GM12878 (cell line): ENCODE results near the gene MBOAT7. TPM values are rescaled to one million over a fixed set of nuclear protein-coding genes. Genes with fewer than 3 reads are reported as not detected.

ENCODE experiments used
- ASH2L ChIP-seq: fragments of 300-600, 200-600 bp; sonication (generic); IDR thresholded peaks from 2 replicates; pipeline ENCODE4 v1.6.1; 2017; ENCODE audit warnings: low read depth, mild to moderate bottlenecking, borderline replicate concordance
- ATF3 ChIP-seq: IDR thresholded peaks from 2 replicates; pipeline ENCODE4 v1.6.1; 2011; ENCODE audit warnings: low read depth, mild to moderate bottlenecking, low read length, moderate library complexity, borderline replicate concordance; ENCODE audit errors: extremely low read depth
- BCL11A ChIP-seq: IDR thresholded peaks from 2 replicates; pipeline ENCODE4 v1.6.1; 2011; ENCODE audit warnings: low read depth, low read length
- CBFB ChIP-seq: IDR thresholded peaks from 2 replicates; pipeline ENCODE4 v1.6.1; 2016; ENCODE audit warnings: antibody characterized with exemption, low read depth
- CEBPB ChIP-seq, 2 experiments: fragments of 150-350 bp in 1 of 2; IDR thresholded peaks; 2 replicates each; pipeline ENCODE4 v1.6.1; 2012 to 2014; ENCODE audit warnings: low read depth in 2 of 2, low read length in 2 of 2, borderline replicate concordance in 1 of 2, inconsistent platforms in 1 of 2
- CUX1 ChIP-seq: IDR thresholded peaks from 2 replicates; pipeline ENCODE4 v1.6.1; 2012; ENCODE audit warnings: improper control_type of control experiment, low read depth, low read length; ENCODE audit not compliant: insufficient replicate concordance
- EP300 ChIP-seq, 2 experiments: fragments of 150-350 bp in 1 of 2; IDR thresholded peaks; 2 replicates each; pipeline ENCODE4 v1.6.1; 2011 to 2012; ENCODE audit warnings: low read depth in 2 of 2, low read length in 2 of 2, borderline replicate concordance in 1 of 2, improper control_type of control experiment in 1 of 2, inconsistent platforms in 1 of 2; ENCODE audit not compliant: control insufficient read depth in 1 of 2
- ESRRA ChIP-seq: IDR thresholded peaks from 2 replicates; pipeline ENCODE4 v1.6.1; 2012; ENCODE audit warnings: mild to moderate bottlenecking, low read length, improper control_type of control experiment
- FOS ChIP-seq: IDR thresholded peaks from 3 replicates; pipeline ENCODE4 v1.6.1; 2011; ENCODE audit warnings: borderline replicate concordance; ENCODE audit not compliant: insufficient read length; ENCODE audit errors: extremely low read depth
- HCFC1 ChIP-seq: fragments of 150-350 bp; IDR thresholded peaks from 2 replicates; pipeline ENCODE4 v1.6.1; 2014; ENCODE audit warnings: low read length
- HDAC2 ChIP-seq: fragments of 200-600 bp; sonication (generic); IDR thresholded peaks from 2 replicates; pipeline ENCODE4 v1.6.1; 2017
- JUND ChIP-seq: IDR thresholded peaks from 2 replicates; pipeline ENCODE4 v1.6.1; 2012; ENCODE audit warnings: low read depth, mild to moderate bottlenecking, low read length, improper control_type of control experiment, moderate library complexity
- LARP7 ChIP-seq: fragments of 450-650 bp; IDR thresholded peaks from 2 replicates; pipeline ENCODE4 v1.6.1; 2017; ENCODE audit warnings: mild to moderate bottlenecking
- MXI1 ChIP-seq: fragments of 150-350 bp; IDR thresholded peaks from 2 replicates; pipeline ENCODE4 v1.6.1; 2011; ENCODE audit warnings: low read depth, mild to moderate bottlenecking, inconsistent platforms, low read length, improper control_type of control experiment
- RAD51 ChIP-seq: fragments of 450-650 bp; IDR thresholded peaks from 2 replicates; pipeline ENCODE4 v1.6.1; 2016; ENCODE audit warnings: moderate library complexity, mild to moderate bottlenecking, inconsistent platforms
- SMARCA5 ChIP-seq: fragments of 450-650 bp; IDR thresholded peaks from 2 replicates; pipeline ENCODE4 v1.6.1; 2017; ENCODE audit warnings: mild to moderate bottlenecking
- SP1 ChIP-seq: IDR thresholded peaks from one replicate; pipeline ENCODE4 v1.6.1; 2011; ENCODE audit warnings: low read depth, low read length
- STAT1 ChIP-seq: fragments of 450-650 bp; conservative IDR thresholded peaks from 2 replicates; pipeline ENCODE4 v1.6.1; 2014; ENCODE audit warnings: antibody characterized with exemption, mild to moderate bottlenecking
- STAT3 ChIP-seq: IDR thresholded peaks from 2 replicates; pipeline ENCODE4 v1.6.1; 2011; ENCODE audit warnings: low read depth, low read length, improper control_type of control experiment
- TAF1 ChIP-seq: IDR thresholded peaks from 2 replicates; pipeline ENCODE4 v1.6.1; 2011; ENCODE audit warnings: mild to moderate bottlenecking, low read depth, low read length, borderline replicate concordance
- polyA plus RNA-seq, 11 experiments: library from polyadenylated mRNA; depleted of rRNA in 4 of 11; unstranded in 6 of 11; stranded (reverse) in 5 of 11; fragments of >200 nt; fragmentation: Nextera tagmentation in 4 of 11; fragmentation: Illumina TruSeq in 1 of 11; extraction: Ambion mirVana in 4 of 11; extraction: Trizol in 1 of 11; gene quantifications; 1 replicate in 1 of 11; 2 replicates in 10 of 11; pipeline versions ENCODE4 v1.2.1 to v1.2.3, GENCODE V29; 2011 to 2016; ENCODE audit warnings: inconsistent platforms in 2 of 11, missing spikeins in 2 of 11, low read depth in 1 of 11
- total RNA-seq, 4 experiments: library from RNA; depleted of rRNA in 3 of 4; stranded (reverse); fragments of >200 nt in 3 of 4; fragmentation: Illumina TruSeq in 1 of 4; extraction: Trizol in 1 of 4; gene quantifications; 2 replicates each; pipeline versions ENCODE4 v1.2.1 to v1.2.3, GENCODE V29; 2013 to 2021
- TF ChIP-seq, protein P1 (sequence below): IDR thresholded peaks from 2 replicates; pipeline ENCODE4 v1.6.1; 2011; ENCODE audit warnings: borderline replicate concordance, low read depth, mild to moderate bottlenecking, moderate library complexity, mixed read lengths, low read length; ENCODE audit not compliant: insufficient read depth; ENCODE audit errors: extremely low read length
- TF ChIP-seq, protein P2 (sequence below): fragments of 450-650 bp; IDR thresholded peaks from 2 replicates; pipeline ENCODE4 v1.6.1; 2017; ENCODE audit warnings: mild to moderate bottlenecking, low read depth, inconsistent platforms; ENCODE audit not compliant: poor library complexity, severe bottlenecking

The MBOAT7 gene
- total and polyA plus RNA-seq, 10 of the 15 experiments (the other 5 are each of a cell fraction or from before 2014, with no cell fraction given), result 0.69 to 44.5 (median 21.7) TPM

DNA sequence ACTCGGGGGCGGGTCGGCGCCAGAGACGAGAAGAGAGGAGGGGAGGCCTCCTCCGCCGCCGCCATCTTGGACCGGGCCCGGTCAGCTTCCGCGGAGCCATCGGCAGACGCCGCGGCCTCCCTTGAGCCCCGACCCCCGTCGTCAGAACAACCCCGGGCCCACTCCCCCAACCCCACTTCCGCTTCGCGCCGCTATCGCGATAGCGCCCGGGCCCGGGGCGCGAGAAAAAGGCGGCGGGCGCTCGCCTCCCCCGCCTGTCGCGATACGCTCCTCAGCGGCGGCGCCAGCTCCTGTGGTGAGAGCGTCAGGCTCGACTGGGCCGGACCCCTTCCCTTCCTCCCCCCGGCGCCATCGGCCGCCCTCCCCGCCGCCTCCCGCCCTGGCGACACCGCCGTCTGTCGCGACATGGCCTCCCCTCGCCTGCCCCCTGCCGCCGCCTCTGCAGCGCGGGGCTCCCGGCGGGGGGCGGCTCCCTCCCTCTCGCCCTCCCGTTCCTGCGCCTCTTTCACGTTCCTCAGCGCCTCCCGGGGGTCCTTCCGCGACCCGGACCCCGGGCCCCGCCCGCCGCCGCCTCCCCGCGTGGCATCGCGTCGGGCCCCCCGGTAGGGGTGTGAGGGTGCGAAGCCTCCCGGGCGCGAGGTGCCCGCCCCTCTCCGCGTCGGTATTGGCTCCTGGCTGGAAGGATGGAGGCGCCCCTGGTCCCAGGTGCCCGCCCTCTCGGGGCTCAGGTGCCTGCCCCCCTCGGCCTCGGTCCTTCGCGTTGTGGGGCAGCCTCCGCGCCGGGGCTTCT, 51.5 kb downstream of the MBOAT7 start, which contains the start of gene CNOT3 (continued):
- TF ChIP-seq TAF1, result peak; percentile 81; the same call in 1 of the 2 replicates
- no peak for TF ChIP-seq SP1
- no peak for TF ChIP-seq STAT3
- no peak for TF ChIP-seq ESRRA
- TF ChIP-seq MXI1, result no peak
- no peak for TF ChIP-seq CBFB
- TF ChIP-seq STAT1, result no peak
- 0 out of 2 replicates have a peak, but pooled peaks have one; percentile 46 for TF ChIP-seq SMARCA5
- TF ChIP-seq, protein P1, sequence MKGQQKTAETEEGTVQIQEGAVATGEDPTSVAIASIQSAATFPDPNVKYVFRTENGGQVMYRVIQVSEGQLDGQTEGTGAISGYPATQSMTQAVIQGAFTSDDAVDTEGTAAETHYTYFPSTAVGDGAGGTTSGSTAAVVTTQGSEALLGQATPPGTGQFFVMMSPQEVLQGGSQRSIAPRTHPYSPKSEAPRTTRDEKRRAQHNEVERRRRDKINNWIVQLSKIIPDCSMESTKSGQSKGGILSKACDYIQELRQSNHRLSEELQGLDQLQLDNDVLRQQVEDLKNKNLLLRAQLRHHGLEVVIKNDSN, result no peak
- no peak for TF ChIP-seq JUND
- 0 out of 2 replicates have a peak, but pooled peaks have one; percentile 31 for TF ChIP-seq HCFC1
- TF ChIP-seq LARP7, result 0 out of 2 replicates have a peak, but pooled peaks have one; percentile 56
- TF ChIP-seq FOS, result no peak
- no peak for TF ChIP-seq EP300 (IDR thresholded peaks at IDR 0.05; ENCODE audit: borderline replicate concordance in 1 of 2, control insufficient read depth in 1 of 2, low read depth in 2 of 2, low read length in 2 of 2)
- no peak for TF ChIP-seq BCL11A
- TF ChIP-seq ATF3, result no peak
- TF ChIP-seq, protein P2, sequence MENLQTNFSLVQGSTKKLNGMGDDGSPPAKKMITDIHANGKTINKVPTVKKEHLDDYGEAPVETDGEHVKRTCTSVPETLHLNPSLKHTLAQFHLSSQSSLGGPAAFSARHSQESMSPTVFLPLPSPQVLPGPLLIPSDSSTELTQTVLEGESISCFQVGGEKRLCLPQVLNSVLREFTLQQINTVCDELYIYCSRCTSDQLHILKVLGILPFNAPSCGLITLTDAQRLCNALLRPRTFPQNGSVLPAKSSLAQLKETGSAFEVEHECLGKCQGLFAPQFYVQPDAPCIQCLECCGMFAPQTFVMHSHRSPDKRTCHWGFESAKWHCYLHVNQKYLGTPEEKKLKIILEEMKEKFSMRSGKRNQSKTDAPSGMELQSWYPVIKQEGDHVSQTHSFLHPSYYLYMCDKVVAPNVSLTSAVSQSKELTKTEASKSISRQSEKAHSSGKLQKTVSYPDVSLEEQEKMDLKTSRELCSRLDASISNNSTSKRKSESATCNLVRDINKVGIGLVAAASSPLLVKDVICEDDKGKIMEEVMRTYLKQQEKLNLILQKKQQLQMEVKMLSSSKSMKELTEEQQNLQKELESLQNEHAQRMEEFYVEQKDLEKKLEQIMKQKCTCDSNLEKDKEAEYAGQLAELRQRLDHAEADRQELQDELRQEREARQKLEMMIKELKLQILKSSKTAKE, result no peak
- no peak; the same call in 1 of the 2 replicates for TF ChIP-seq ASH2L
- no peak for TF ChIP-seq CEBPB (IDR thresholded peaks at IDR 0.05; ENCODE audit: borderline replicate concordance in 1 of 2, low read depth in 2 of 2, low read length in 2 of 2)
- no peak for TF ChIP-seq CUX1
- no peak for TF ChIP-seq HDAC2
- TF ChIP-seq RAD51, result no peak
